ENCODE measurements around the gene LMTK3.
"Not testable (repeated sequence)": the region's sequence is repeated elsewhere in the genome, so short reads cannot be mapped to it uniquely, and the experiment has no call there.

DNA sequence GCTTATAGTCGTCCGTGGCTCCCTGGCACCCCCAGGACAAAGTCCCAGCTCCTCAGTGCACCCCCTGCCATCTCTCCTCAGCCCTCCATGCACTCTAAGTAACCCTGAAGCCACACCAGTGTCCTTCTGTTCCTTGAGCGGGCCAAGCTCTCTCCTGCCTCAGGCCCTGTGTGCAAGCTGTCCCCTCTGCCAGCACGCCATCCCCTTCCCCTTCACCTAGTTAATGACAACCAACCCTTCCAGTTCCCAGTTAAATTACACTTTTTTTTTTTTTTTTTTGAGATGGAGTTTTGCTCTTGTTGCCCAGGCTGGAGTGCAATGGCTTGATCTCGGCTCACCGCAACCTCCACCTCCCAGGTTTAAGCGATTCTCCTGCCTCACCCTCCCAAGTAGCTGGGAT lies 23.2 kb downstream of the LMTK3 start:
- not testable (repeated sequence) for TF ChIP-seq SMC3 (conservative IDR thresholded peaks at IDR 0.05; ENCODE audit: poor library complexity); CTCF (IDR thresholded peaks at IDR 0.05; ENCODE audit: poor library complexity, severe bottlenecking); MXI1 (conservative IDR thresholded peaks at IDR 0.05; ENCODE audit: poor library complexity, severe bottlenecking); EP300 (conservative IDR thresholded peaks at IDR 0.05; ENCODE audit: poor library complexity, severe bottlenecking); EZH2 (IDR thresholded peaks at IDR 0.05; ENCODE audit: borderline replicate concordance, insufficient read depth, low read length, poor library complexity, severe bottlenecking); RAD21 (conservative IDR thresholded peaks at IDR 0.05)
